NCI-H2227 (cell line): Measurements from ENCODE around the gene CAMKMT.

Source experiments
- DNase-seq: peaks from one replicate; lab custom pipeline; 2025; ENCODE audit not compliant: unreplicated experiment; lab: John Stamatoyannopoulos, UW

The CAMKMT gene

GRCh38 chr2:44817673-44818335 lies 456.1 kb downstream of the CAMKMT start:
- no peak for DNase-seq

- DNase-seq, result no peak
Measured at GRCh38 chr2:44819061-44819460, 457.3 kb downstream of the CAMKMT start.

GRCh38 chr2:44821500-44821899 lies 459.8 kb downstream of the CAMKMT start:
- DNase-seq, result no peak

GRCh38 chr2:44822174-44822573 lies 460.4 kb downstream of the CAMKMT start:
- no peak for DNase-seq
